Measurements from ENCODE around the gene ZNF500. TPM values are rescaled to one million over a fixed set of nuclear protein-coding genes. Genes with fewer than 3 reads are reported as not detected.

Gene ZNF500
- total and polyA plus RNA-seq, 2 experiments from 2014 or later = 5.8 to 15.3 TPM

DNA sequence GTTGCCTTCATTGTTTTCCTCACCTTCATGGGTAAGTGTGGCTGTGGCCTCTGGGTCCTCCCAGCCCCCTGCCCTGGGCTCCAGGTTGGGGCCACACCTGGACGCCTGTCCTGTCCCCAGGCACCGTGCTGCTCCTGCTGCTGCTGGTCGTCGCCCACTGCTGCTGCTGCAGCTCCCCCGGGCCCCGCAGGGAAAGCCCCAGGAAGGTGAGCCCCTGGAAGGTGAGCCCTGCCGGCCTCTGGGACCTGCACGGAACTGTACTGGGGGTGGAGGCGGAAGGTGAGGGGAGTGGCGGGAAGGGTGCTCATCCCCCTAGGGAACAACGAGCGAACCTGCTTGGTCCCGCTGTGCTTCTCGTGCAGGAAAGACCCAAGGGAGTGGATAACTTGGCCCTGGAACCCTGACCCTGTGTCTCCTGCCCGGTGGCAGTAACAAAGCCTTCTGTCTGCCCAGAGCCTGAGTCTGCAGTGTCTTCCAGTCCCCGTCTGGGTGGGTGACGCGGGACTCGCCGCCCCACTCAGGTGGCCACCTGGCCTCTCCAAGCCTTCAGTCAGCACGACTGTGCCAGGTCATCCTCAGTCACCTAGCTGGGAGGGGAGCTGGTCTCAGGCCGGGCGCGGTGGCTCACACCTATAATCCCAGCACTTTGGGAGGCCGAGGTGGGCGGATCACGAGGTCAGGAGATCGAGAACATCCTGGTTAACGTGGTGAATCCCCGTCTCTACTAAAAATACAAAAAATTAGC is 29.0 kb upstream of the ZNF500 start (continued):
- TF ChIP-seq STAT1 (IDR thresholded peaks at IDR 0.05; ENCODE audit: unreplicated experiment) = no peak
- no peak for TF ChIP-seq NANOG (IDR thresholded peaks at IDR 0.05; ENCODE audit: borderline replicate concordance)

DNA sequence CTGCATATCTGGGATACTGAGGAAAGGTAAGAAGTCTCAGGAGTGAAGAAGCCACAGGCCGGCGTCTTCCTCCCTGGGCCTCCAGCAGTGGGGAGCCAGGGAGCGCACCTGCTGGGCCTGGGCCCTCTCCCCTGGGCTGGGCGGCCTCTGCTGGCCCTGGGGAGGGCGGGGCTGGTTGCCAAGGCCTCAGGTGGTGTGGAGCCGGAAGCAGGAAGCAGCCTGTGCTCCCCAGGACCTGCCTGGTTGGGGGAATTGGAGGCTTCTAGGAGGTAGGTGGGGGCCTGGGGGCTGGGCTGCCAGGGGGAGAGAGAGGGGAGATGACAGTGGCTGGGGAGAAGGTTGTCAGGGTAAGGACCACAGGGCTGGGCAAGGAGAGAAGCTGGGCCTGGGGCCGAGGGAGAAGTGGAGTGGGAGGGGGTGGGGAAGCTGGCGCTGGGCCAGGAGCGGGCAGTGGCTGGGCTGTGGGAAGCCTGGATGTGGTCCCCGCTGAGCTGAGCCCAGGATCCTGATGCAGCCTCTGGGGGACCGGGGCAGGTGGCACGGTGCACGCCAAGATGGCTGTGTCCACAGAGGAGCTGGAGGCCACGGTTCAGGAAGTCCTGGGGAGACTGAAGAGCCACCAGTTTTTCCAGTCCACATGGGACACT is 28.3 kb upstream of the ZNF500 start, which contains the start of gene SMIM22:
Gene SMIM22, plus strand, starts transcription at position 189 of the 647 bp plus-strand sequence. Its CDS starts 366 bp downstream, at position 555.
- DNase-seq (ENCODE audit: low spot score) = peak; percentile 32
- H3K4me1 ChIP-seq (ENCODE audit: insufficient read depth) = no peaks in the 10 kb centered on the region
- Mint-ChIP-seq H3K36me3 (ENCODE audit: low read depth) (peaks cover 7% of the 10 kb centered on the region; the same call in 2 of the 3 replicates), H3K9me3 (no peaks in the 10 kb centered on the region), H3K4me3 (no peak within 1 kb of the TSS), H3K27ac (no peak within 1 kb of the TSS), H3K4me1 (no peaks in the 10 kb centered on the region; the same call in 2 of the 3 replicates), H3K27me3 (ENCODE audit: insufficient read depth, low read depth, poor library complexity) (peaks cover 3% of the 10 kb centered on the region)
- no peak within 1 kb of the TSS for H3K27ac ChIP-seq (ENCODE audit: low read depth)
- no peak within 1 kb of the TSS for H3K4me2 ChIP-seq
- ATAC-seq = peak; percentile 62
- H2AFZ ChIP-seq = no peak within 1 kb of the TSS
- H3K27me3 ChIP-seq (ENCODE audit: insufficient read depth) = no peaks in the 10 kb centered on the region
- no peaks in the 10 kb centered on the region for H3K9me2 ChIP-seq (ENCODE audit: insufficient read depth)
- peaks cover 3% of the 10 kb centered on the region; the same call in 1 of the 2 replicates for H3K36me3 ChIP-seq (ENCODE audit: insufficient read depth)
- H3K79me2 ChIP-seq (replicated peaks; ENCODE audit: insufficient read depth) = no peaks in the 10 kb centered on the region
- no peaks in the 10 kb centered on the region; the same call in 1 of the 2 replicates for H3F3A ChIP-seq (replicated peaks; ENCODE audit: low read depth)
- H4K20me1 ChIP-seq (replicated peaks; ENCODE audit: insufficient read depth) = no peaks in the 10 kb centered on the region
- H3K4me3 ChIP-seq = no peak within 1 kb of the TSS
- TF ChIP-seq CREB1 (CRISPR knock-in tag; IDR thresholded peaks at IDR 0.05; ENCODE audit: low read depth) = no peak
- TF ChIP-seq, protein P1, sequence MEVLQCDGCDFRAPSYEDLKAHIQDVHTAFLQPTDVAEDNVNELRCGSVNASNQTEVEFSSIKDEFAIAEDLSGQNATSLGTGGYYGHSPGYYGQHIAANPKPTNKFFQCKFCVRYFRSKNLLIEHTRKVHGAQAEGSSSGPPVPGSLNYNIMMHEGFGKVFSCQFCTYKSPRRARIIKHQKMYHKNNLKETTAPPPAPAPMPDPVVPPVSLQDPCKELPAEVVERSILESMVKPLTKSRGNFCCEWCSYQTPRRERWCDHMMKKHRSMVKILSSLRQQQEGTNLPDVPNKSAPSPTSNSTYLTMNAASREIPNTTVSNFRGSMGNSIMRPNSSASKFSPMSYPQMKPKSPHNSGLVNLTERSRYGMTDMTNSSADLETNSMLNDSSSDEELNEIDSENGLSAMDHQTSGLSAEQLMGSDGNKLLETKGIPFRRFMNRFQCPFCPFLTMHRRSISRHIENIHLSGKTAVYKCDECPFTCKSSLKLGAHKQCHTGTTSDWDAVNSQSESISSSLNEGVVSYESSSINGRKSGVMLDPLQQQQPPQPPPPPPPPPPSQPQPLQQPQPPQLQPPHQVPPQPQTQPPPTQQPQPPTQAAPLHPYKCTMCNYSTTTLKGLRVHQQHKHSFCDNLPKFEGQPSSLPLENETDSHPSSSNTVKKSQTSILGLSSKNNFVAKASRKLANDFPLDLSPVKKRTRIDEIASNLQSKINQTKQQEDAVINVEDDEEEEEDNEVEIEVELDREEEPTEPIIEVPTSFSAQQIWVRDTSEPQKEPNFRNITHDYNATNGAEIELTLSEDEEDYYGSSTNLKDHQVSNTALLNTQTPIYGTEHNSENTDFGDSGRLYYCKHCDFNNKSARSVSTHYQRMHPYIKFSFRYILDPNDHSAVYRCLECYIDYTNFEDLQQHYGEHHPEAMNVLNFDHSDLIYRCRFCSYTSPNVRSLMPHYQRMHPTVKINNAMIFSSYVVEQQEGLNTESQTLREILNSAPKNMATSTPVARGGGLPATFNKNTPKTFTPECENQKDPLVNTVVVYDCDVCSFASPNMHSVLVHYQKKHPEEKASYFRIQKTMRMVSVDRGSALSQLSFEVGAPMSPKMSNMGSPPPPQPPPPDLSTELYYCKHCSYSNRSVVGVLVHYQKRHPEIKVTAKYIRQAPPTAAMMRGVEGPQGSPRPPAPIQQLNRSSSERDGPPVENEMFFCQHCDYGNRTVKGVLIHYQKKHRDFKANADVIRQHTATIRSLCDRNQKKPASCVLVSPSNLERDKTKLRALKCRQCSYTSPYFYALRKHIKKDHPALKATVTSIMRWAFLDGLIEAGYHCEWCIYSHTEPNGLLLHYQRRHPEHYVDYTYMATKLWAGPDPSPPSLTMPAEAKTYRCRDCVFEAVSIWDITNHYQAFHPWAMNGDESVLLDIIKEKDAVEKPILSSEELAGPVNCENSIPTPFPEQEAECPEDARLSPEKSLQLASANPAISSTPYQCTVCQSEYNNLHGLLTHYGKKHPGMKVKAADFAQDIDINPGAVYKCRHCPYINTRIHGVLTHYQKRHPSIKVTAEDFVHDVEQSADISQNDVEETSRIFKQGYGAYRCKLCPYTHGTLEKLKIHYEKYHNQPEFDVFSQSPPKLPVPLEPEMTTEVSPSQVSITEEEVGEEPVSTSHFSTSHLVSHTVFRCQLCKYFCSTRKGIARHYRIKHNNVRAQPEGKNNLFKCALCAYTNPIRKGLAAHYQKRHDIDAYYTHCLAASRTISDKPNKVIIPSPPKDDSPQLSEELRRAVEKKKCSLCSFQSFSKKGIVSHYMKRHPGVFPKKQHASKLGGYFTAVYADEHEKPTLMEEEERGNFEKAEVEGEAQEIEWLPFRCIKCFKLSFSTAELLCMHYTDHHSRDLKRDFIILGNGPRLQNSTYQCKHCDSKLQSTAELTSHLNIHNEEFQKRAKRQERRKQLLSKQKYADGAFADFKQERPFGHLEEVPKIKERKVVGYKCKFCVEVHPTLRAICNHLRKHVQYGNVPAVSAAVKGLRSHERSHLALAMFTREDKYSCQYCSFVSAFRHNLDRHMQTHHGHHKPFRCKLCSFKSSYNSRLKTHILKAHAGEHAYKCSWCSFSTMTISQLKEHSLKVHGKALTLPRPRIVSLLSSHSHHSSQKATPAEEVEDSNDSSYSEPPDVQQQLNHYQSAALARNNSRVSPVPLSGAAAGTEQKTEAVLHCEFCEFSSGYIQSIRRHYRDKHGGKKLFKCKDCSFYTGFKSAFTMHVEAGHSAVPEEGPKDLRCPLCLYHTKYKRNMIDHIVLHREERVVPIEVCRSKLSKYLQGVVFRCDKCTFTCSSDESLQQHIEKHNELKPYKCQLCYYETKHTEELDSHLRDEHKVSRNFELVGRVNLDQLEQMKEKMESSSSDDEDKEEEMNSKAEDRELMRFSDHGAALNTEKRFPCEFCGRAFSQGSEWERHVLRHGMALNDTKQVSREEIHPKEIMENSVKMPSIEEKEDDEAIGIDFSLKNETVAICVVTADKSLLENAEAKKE (CRISPR knock-in tag; IDR thresholded peaks at IDR 0.05) = no peak
- TF ChIP-seq ZNF114 (CRISPR knock-in tag; IDR thresholded peaks at IDR 0.05) = no peak
- TF ChIP-seq STAT1 (IDR thresholded peaks at IDR 0.05; ENCODE audit: unreplicated experiment) = no peak
- no peak for TF ChIP-seq EZH2 (IDR thresholded peaks at IDR 0.05; ENCODE audit: low read depth, unreplicated experiment)
- TF ChIP-seq POLR2AphosphoS5 (IDR thresholded peaks at IDR 0.05; ENCODE audit: low read depth) = no peak
- TF ChIP-seq, protein P2, sequence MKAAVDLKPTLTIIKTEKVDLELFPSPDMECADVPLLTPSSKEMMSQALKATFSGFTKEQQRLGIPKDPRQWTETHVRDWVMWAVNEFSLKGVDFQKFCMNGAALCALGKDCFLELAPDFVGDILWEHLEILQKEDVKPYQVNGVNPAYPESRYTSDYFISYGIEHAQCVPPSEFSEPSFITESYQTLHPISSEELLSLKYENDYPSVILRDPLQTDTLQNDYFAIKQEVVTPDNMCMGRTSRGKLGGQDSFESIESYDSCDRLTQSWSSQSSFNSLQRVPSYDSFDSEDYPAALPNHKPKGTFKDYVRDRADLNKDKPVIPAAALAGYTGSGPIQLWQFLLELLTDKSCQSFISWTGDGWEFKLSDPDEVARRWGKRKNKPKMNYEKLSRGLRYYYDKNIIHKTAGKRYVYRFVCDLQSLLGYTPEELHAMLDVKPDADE (IDR thresholded peaks at IDR 0.05) = no peak
- no peak for TF ChIP-seq ZNF331 (CRISPR knock-in tag; IDR thresholded peaks at IDR 0.05; ENCODE audit: low read depth)
- TF ChIP-seq, protein P3, sequence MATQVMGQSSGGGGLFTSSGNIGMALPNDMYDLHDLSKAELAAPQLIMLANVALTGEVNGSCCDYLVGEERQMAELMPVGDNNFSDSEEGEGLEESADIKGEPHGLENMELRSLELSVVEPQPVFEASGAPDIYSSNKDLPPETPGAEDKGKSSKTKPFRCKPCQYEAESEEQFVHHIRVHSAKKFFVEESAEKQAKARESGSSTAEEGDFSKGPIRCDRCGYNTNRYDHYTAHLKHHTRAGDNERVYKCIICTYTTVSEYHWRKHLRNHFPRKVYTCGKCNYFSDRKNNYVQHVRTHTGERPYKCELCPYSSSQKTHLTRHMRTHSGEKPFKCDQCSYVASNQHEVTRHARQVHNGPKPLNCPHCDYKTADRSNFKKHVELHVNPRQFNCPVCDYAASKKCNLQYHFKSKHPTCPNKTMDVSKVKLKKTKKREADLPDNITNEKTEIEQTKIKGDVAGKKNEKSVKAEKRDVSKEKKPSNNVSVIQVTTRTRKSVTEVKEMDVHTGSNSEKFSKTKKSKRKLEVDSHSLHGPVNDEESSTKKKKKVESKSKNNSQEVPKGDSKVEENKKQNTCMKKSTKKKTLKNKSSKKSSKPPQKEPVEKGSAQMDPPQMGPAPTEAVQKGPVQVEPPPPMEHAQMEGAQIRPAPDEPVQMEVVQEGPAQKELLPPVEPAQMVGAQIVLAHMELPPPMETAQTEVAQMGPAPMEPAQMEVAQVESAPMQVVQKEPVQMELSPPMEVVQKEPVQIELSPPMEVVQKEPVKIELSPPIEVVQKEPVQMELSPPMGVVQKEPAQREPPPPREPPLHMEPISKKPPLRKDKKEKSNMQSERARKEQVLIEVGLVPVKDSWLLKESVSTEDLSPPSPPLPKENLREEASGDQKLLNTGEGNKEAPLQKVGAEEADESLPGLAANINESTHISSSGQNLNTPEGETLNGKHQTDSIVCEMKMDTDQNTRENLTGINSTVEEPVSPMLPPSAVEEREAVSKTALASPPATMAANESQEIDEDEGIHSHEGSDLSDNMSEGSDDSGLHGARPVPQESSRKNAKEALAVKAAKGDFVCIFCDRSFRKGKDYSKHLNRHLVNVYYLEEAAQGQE (IDR thresholded peaks at IDR 0.05; ENCODE audit: unreplicated experiment) = no peak
- no peak for TF ChIP-seq JUNB (IDR thresholded peaks at IDR 0.05; ENCODE audit: unreplicated experiment)
- TF ChIP-seq NANOG (IDR thresholded peaks at IDR 0.05; ENCODE audit: borderline replicate concordance) = no peak

Data from GM23338 (cell line).